ENCODE measurements around the gene PRODH2.

Gene PRODH2

DNA sequence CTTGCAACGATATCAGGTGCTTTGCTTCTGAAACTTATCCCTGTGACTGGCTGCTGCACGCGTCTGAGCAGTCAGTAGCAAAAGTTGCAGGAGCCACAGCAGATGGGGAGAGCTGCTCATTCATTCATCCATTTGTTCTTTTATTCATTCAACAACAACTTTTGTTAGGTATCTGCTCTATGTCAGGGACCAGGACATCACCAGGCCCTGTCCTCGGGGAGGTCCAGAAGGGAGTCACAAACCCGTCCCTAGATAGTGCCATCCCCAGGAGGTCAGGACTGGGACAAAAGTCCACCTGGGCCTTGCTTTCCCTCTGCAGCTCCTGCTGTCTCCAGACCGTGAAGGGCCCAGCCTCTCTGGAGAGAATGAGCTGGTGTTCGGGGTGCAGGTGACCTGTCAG, 34.7 kb downstream of the PRODH2 start:
- Histone ChIP-seq H3K27me3 (ENCODE audit: insufficient read depth, low read depth) (no peaks in the 10 kb centered on the region), H4K20me1 (ENCODE audit: insufficient read depth) (no peaks in the 10 kb centered on the region), H3K4me2 (no peak overlapping the region), H3K79me2 (ENCODE audit: insufficient read depth, low read depth) (0 out of 2 replicates have a peak, but pooled peaks cover 8% of the 10 kb centered on the region), H3K4me3 (IDR thresholded peaks at IDR 0.05; ENCODE audit: insufficient read depth, low read depth, low read length) (no peak overlapping the region), H3K9ac (no peak overlapping the region), H2AFZ (ENCODE audit: low read depth) (no peak overlapping the region), H3K36me3 (ENCODE audit: insufficient read depth) (no peaks in the 10 kb centered on the region), H3K27ac (no peak overlapping the region), H3K4me1 (ENCODE audit: low read depth, poor library complexity, severe bottlenecking) (peaks cover 10% of the 10 kb centered on the region)
- TF ChIP-seq, protein P1, sequence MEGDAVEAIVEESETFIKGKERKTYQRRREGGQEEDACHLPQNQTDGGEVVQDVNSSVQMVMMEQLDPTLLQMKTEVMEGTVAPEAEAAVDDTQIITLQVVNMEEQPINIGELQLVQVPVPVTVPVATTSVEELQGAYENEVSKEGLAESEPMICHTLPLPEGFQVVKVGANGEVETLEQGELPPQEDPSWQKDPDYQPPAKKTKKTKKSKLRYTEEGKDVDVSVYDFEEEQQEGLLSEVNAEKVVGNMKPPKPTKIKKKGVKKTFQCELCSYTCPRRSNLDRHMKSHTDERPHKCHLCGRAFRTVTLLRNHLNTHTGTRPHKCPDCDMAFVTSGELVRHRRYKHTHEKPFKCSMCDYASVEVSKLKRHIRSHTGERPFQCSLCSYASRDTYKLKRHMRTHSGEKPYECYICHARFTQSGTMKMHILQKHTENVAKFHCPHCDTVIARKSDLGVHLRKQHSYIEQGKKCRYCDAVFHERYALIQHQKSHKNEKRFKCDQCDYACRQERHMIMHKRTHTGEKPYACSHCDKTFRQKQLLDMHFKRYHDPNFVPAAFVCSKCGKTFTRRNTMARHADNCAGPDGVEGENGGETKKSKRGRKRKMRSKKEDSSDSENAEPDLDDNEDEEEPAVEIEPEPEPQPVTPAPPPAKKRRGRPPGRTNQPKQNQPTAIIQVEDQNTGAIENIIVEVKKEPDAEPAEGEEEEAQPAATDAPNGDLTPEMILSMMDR (conservative IDR thresholded peaks at IDR 0.05; ENCODE audit: low read depth, low read length): no peak

DNA sequence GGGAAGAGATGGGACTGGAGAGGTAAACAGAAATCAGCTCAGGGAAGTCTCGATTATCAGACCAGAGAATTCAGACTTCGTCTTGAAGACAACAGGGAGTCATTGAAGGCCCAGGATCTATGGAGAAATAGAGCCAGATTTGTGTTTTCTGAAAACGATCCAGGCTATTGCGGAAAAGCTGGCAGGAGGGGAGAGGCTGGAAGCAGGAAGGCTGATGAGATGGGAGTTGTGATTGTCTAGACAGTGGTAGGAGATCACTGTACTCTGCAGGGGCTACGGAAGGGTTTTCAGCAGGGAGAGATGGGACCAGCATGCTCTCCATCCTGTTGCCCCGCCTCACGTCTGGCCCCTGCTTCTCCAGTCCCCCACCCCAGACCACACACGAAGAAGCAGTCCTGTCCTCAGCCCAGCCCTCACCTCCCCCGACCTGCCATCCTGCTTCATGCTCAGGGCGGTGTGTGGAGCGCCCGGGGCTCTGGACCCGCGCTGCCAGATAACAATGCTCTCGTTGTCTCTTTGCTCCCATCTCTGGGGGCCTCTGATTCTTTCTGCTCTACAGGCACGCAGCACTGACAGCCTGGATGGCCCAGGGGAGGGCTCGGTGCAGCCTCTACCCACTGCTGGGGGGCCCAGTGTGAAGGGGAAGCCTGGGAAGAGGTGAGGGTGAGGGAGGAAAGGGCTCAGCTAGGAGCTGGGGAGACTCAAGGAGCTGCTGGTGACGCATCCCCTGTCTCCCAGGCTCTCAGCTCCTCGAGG, 35.4 kb downstream of the PRODH2 start:
- H3K4me3 ChIP-seq (IDR thresholded peaks at IDR 0.05; ENCODE audit: insufficient read depth, low read depth, low read length): no peak overlapping the region
- H3K36me3 ChIP-seq (ENCODE audit: insufficient read depth): no peaks in the 10 kb centered on the region
- 0 out of 2 replicates have a peak, but pooled peaks cover 8% of the 10 kb centered on the region for H3K79me2 ChIP-seq (ENCODE audit: insufficient read depth, low read depth)
- H3K27me3 ChIP-seq (ENCODE audit: insufficient read depth, low read depth): no peaks in the 10 kb centered on the region
- peaks cover 10% of the 10 kb centered on the region for H3K4me1 ChIP-seq (ENCODE audit: low read depth, poor library complexity, severe bottlenecking)
- H3K9ac ChIP-seq: no peak overlapping the region
- no peak overlapping the region for H3K27ac ChIP-seq
- TF ChIP-seq, protein P1 (conservative IDR thresholded peaks at IDR 0.05; ENCODE audit: low read depth, low read length): no peak
- H3K4me2 ChIP-seq: no peak overlapping the region
- H2AFZ ChIP-seq (ENCODE audit: low read depth): no peak overlapping the region
- no peaks in the 10 kb centered on the region for H4K20me1 ChIP-seq (ENCODE audit: insufficient read depth)

DNA sequence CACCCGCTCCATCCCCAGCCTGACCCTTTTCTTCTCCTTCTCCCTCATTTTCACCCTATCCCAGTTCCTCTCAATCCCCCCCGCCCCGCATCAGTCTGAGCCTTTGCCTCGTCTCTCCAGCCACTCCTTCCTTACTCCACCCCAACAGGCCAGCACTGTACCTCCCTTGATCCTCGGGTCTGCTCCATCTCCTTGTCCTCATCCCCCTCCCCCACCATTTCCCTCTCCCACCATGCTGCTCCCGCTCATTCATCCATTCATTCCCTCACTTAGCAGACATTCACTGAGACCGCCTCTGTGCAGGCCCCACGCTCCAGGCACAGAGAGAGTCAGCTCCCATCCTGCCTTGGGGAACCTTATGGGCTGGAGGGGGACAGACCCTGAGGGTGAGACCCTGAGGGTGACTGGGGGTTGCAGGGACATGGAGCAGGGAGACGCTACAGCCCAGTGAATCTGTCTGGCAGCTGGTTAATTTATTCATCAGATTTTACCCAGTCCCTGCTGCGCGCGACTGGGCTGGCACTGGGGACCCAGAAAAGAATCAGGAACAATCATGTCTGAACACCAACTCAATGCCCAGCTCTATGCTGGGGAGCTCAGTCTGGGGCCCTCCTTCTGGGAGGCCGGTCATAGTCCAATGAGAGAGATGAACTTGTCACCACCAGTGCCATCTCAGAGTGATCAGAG, 36.4 kb downstream of the PRODH2 start:
- Histone ChIP-seq H3K4me3 (IDR thresholded peaks at IDR 0.05; ENCODE audit: insufficient read depth, low read depth, low read length) (no peak overlapping the region), H3K4me2 (peak overlapping the region; percentile 74), H3K4me1 (ENCODE audit: low read depth, poor library complexity, severe bottlenecking) (peaks cover 10% of the 10 kb centered on the region), H3K79me2 (ENCODE audit: insufficient read depth, low read depth) (0 out of 2 replicates have a peak, but pooled peaks cover 8% of the 10 kb centered on the region), H3K36me3 (ENCODE audit: insufficient read depth) (no peaks in the 10 kb centered on the region), H3K9ac (no peak overlapping the region), H3K27me3 (ENCODE audit: insufficient read depth, low read depth) (no peaks in the 10 kb centered on the region), H2AFZ (ENCODE audit: low read depth) (peak overlapping the region; percentile 44; the same call in 1 of the 2 replicates), H3K27ac (no peak overlapping the region), H4K20me1 (ENCODE audit: insufficient read depth) (no peaks in the 10 kb centered on the region)
- TF ChIP-seq, protein P1 (conservative IDR thresholded peaks at IDR 0.05; ENCODE audit: low read depth, low read length): no peak

DNA sequence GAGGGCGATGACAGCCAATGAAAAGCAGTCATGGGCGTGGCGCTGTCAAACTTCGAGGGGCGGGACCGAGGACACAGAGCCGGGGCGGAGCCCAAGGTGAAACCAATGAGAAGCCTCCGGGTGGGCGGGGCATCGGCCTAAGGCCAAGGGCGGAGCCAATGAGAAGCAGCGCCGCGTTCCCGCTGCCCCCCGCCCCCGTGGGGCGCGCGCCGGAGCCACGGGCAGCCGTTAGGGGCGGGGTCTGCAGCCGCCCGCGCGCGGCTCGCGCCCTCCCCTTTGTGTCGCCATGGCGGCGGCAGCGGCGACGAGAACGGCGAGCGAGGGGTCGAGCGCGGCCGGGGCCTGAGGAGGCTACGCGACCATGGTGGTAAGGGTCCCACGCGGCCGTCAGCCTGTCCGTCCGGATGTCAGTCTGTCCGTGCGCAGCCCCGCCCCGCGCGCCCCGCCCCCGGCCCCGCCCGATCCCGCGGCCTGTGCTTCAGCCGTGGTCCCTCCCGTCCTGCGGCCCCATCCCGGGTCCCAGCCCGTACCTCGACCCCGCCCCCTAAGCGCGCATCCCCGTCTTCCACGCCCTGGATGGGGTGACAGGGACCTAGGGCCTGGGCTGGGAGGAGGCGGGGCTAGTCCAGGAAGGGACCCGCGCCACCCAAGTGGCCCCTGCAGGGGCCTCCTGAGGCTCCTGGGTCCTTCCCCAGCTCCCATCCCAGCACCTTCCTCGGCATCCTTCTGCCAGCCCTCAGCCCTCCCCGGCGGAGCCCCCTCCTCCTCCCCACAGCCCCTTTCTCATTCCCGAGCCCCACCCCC, 37.1 kb downstream of the PRODH2 start, which contains the start of gene ARHGAP33:
Gene ARHGAP33 (plus strand): TSS at position 267 of the 804 bp plus-strand sequence. CDS start 95 bp downstream, at position 362.
- Histone ChIP-seq H3K4me1 (ENCODE audit: low read depth, poor library complexity, severe bottlenecking) (peaks cover 10% of the 10 kb centered on the region), H3K79me2 (ENCODE audit: insufficient read depth, low read depth) (0 out of 2 replicates have a peak, but pooled peaks cover 8% of the 10 kb centered on the region), H3K27me3 (ENCODE audit: insufficient read depth, low read depth) (no peaks in the 10 kb centered on the region), H3K4me2 (peak within 1 kb of the TSS; percentile 74), H3K36me3 (ENCODE audit: insufficient read depth) (no peaks in the 10 kb centered on the region), H3K27ac (no peak within 1 kb of the TSS), H3K4me3 (IDR thresholded peaks at IDR 0.05; ENCODE audit: insufficient read depth, low read depth, low read length) (no peak within 1 kb of the TSS), H3K9ac (no peak within 1 kb of the TSS; the same call in 1 of the 2 replicates), H2AFZ (ENCODE audit: low read depth) (peak within 1 kb of the TSS; percentile 44; the same call in 1 of the 2 replicates), H4K20me1 (ENCODE audit: insufficient read depth) (no peaks in the 10 kb centered on the region)
- TF ChIP-seq, protein P1 (conservative IDR thresholded peaks at IDR 0.05; ENCODE audit: low read depth, low read length): no peak
